Body of pancreas (tissue), 4 donors: ENCODE data around the gene ELOVL6.

Source experiments
- CTCF ChIP-seq, 7 experiments: fragments of 450-650 bp in 4 of 7; fragments of 200-600 bp in 3 of 7; sonication (generic) in 3 of 7; IDR thresholded peaks; one replicate each; pipeline ENCODE4 v1.5.1; 2016 to 2019; ENCODE audit warnings: antibody characterized with exemption in 7 of 7
- POLR2A ChIP-seq, 3 donors: fragments of 450-650 bp; IDR thresholded peaks; one replicate each; pipeline ENCODE4 v1.6.1; 2016; ENCODE audit warnings: antibody characterized with exemption in 3 of 3, mild to moderate bottlenecking in 2 of 3

GRCh38 chr4:110119337-110119736 lies 79.1 kb downstream of the ELOVL6 start:
- TF ChIP-seq CTCF (IDR thresholded peaks at IDR 0.05) = no peak
- no peak for TF ChIP-seq POLR2A (IDR thresholded peaks at IDR 0.05)
